ENCODE results near the gene TTC5. TPM values are rescaled to one million over a fixed set of nuclear protein-coding genes. Genes with fewer than 3 reads are reported as not detected.

Gene TTC5
- total RNA-seq, 1 experiment from 2014 or later, result 20.6 TPM

DNA sequence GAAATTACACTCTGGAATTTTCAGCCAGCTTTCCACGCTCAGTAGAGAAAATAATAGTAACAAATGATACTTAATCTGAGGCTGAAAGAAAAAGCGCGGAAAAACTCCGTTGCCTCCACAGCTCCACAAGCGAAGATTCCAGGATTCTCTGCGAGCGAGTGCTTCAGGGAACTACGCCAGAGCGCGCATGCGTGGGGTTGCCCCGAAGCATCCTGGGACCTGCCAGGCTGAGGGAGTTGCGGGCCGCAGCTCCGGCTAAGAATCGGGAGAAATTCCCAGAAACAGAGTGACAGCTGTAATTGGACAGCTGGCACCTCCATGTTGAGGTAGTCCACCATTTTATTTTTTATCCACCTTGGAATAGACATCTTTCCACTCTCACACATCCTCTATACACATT is 12.0 kb upstream of the TTC5 start:
- no peak overlapping the region for H2BK120ac ChIP-seq (ENCODE audit: low read depth, low read length, poor library complexity, severe bottlenecking)
- H2BK20ac ChIP-seq (ENCODE audit: low read depth, low read length, poor library complexity, severe bottlenecking), result no peak overlapping the region
- no peak overlapping the region for H4K8ac ChIP-seq (replicated peaks; ENCODE audit: insufficient read length, low read depth, low read length)
- no peaks in the 10 kb centered on the region for H3K79me2 ChIP-seq (ENCODE audit: insufficient read depth, low read length)
- no peak overlapping the region for H3K18ac ChIP-seq (ENCODE audit: insufficient read length, low read depth, low read length)
- DNase-seq, result no peak
- H2BK5ac ChIP-seq (ENCODE audit: insufficient read length, low read length), result no peak overlapping the region
- H2BK12ac ChIP-seq (ENCODE audit: insufficient read length, low read depth, low read length), result no peak overlapping the region
- H2BK15ac ChIP-seq (ENCODE audit: low read depth, low read length), result no peak overlapping the region
- H3K27ac ChIP-seq (ENCODE audit: insufficient read length, low read depth, low read length), result no peak overlapping the region
- no peaks in the 10 kb centered on the region for H3K4me1 ChIP-seq (ENCODE audit: insufficient read depth, low read length)
- no peak overlapping the region for H3K56ac ChIP-seq (ENCODE audit: insufficient read length, low read depth, low read length)
- no peak overlapping the region for H4K91ac ChIP-seq (ENCODE audit: insufficient read length, low read depth, low read length)
- H3K27me3 ChIP-seq (ENCODE audit: insufficient read depth, low read length), result no peaks in the 10 kb centered on the region
- WGBS (ENCODE audit: extremely low coverage, insufficient read length, low lambda C conversion rate), result no CpG with 5 or more reads among the region's 16 CpGs
- H3K14ac ChIP-seq (ENCODE audit: insufficient read depth, low read length), result no peak overlapping the region
- peaks cover 4% of the 10 kb centered on the region for H3K79me1 ChIP-seq (ENCODE audit: insufficient read depth, low read depth, low read length, poor library complexity, severe bottlenecking)
- no peaks in the 10 kb centered on the region for H3K27me3 Mint-ChIP-seq (ENCODE audit: low read depth)
- no peak overlapping the region for H4K5ac ChIP-seq (ENCODE audit: insufficient read length, low read depth, low read length)
- H3K9me3 Mint-ChIP-seq, result no peaks in the 10 kb centered on the region
- H2AFZ ChIP-seq (ENCODE audit: low read length), result no peak overlapping the region
- TF ChIP-seq, protein P1, sequence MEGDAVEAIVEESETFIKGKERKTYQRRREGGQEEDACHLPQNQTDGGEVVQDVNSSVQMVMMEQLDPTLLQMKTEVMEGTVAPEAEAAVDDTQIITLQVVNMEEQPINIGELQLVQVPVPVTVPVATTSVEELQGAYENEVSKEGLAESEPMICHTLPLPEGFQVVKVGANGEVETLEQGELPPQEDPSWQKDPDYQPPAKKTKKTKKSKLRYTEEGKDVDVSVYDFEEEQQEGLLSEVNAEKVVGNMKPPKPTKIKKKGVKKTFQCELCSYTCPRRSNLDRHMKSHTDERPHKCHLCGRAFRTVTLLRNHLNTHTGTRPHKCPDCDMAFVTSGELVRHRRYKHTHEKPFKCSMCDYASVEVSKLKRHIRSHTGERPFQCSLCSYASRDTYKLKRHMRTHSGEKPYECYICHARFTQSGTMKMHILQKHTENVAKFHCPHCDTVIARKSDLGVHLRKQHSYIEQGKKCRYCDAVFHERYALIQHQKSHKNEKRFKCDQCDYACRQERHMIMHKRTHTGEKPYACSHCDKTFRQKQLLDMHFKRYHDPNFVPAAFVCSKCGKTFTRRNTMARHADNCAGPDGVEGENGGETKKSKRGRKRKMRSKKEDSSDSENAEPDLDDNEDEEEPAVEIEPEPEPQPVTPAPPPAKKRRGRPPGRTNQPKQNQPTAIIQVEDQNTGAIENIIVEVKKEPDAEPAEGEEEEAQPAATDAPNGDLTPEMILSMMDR (conservative IDR thresholded peaks at IDR 0.05), result no peak
- peak overlapping the region in 2 of 3 experiments; percentile 39 to 68; a peak in 1 of 7 replicates for H3K27ac Mint-ChIP-seq
- H3K4me3 Mint-ChIP-seq, result no peak overlapping the region
- peaks cover 71 to 87% (median 86%) of the 10 kb centered on the region in 3 experiments; a peak in 6 of 7 replicates for H3K36me3 Mint-ChIP-seq (ENCODE audit: insufficient read depth in 1 of 3, low read depth in 3 of 3)
- H4K20me1 ChIP-seq (ENCODE audit: control insufficient read depth, insufficient read depth, insufficient read length), result no peaks in the 10 kb centered on the region
- H3K9me3 ChIP-seq (ENCODE audit: control insufficient read depth, low read depth, low read length), result no peaks in the 10 kb centered on the region
- H3K9ac ChIP-seq (ENCODE audit: extremely low read depth, insufficient read length, low read length), result no peak overlapping the region
- no peaks in the 10 kb centered on the region for H3K23me2 ChIP-seq (ENCODE audit: insufficient read length, low read depth, low read length, poor library complexity, severe bottlenecking)
- no peak overlapping the region for H2AK5ac ChIP-seq (ENCODE audit: insufficient read length, low read length)
- H3K23ac ChIP-seq (ENCODE audit: insufficient read length, low read depth, low read length), result no peak overlapping the region
- H3K4me1 Mint-ChIP-seq, result no peaks in the 10 kb centered on the region
- H3T11ph ChIP-seq (ENCODE audit: low read length), result no peak overlapping the region
- H3K4ac ChIP-seq (ENCODE audit: low read depth, low read length), result no peak overlapping the region
- H3K4me2 ChIP-seq (ENCODE audit: insufficient read depth, insufficient read length, low read length), result no peak overlapping the region

Data from H9 (cell line).